ENCODE data around the gene TMEM130. TPM values are rescaled to one million over a fixed set of nuclear protein-coding genes. Genes with fewer than 3 reads are reported as not detected.

Gene TMEM130
- polyA plus RNA-seq, 1 of the 3 experiments (the other 2 are of a cell fraction): 1.2 TPM

DNA sequence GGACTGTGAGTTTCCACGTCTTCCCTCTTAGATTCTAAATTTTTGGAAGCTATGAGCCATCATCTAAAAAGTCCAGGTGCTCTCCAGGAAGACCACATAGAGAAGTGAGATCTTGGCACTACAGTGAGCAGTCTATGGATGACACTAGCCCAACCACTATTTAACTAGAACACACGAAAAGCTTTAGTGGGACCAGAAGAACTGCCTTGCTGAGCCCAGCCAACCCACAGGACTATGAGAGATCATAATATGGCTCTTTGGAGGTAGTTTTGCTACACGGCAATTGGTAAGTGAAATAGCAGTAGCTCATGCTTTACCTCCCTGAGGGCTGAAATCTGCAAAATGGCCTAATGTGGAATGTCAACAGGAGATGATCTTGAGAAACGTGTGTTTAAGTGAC is 68.8 kb downstream of the TMEM130 start:
- no peaks in the 10 kb centered on the region for H3K9me2 ChIP-seq
- no peak overlapping the region for H3K27ac ChIP-seq (ENCODE audit: low read depth in 2 of 2, low read length in 1 of 2)
- H3K4me1 ChIP-seq (ENCODE audit: control insufficient read depth in 1 of 2, insufficient read depth in 2 of 2, low read depth in 1 of 2, low read length in 1 of 2): peaks cover 0 to 12% of the 10 kb centered on the region in 2 experiments; a peak in 1 of 4 replicates
- H4K20me1 ChIP-seq (ENCODE audit: insufficient read depth): no peaks in the 10 kb centered on the region
- no peaks in the 10 kb centered on the region for H3K36me3 ChIP-seq (replicated peaks in 1 of 2; ENCODE audit: control insufficient read depth in 1 of 2, insufficient read depth in 2 of 2, low read length in 1 of 2)
- no peaks in the 10 kb centered on the region for H3K9me3 ChIP-seq
- CTCF ChIA-PET: interaction anchor here (1.4 to 7.5 kb wide), 5 partner anchors 30 to 184 kb away, joined by 4 to 41 read pairs (median 13); partner anchors contain the start of gene NPTX2
- H3K9ac ChIP-seq: no peak overlapping the region
- H2AFZ ChIP-seq (ENCODE audit: low read depth): no peak overlapping the region
- no peak overlapping the region for H3K4me3 ChIP-seq (ENCODE audit: low read depth in 2 of 2, low read length in 1 of 2)
- H3K27me3 ChIP-seq (ENCODE audit: insufficient read depth): no peaks in the 10 kb centered on the region
- no peaks in the 10 kb centered on the region for H3K79me2 ChIP-seq (ENCODE audit: insufficient read depth)
- TF ChIP-seq, protein P1, sequence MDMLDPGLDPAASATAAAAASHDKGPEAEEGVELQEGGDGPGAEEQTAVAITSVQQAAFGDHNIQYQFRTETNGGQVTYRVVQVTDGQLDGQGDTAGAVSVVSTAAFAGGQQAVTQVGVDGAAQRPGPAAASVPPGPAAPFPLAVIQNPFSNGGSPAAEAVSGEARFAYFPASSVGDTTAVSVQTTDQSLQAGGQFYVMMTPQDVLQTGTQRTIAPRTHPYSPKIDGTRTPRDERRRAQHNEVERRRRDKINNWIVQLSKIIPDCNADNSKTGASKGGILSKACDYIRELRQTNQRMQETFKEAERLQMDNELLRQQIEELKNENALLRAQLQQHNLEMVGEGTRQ (IDR thresholded peaks at IDR 0.05; ENCODE audit: borderline replicate concordance, low read depth, low read length): no peak
- TF ChIP-seq GATA2 (CRISPR knock-in tag; IDR thresholded peaks at IDR 0.05) (no peak), YY1 (IDR thresholded peaks at IDR 0.05; ENCODE audit: low read depth) (no peak), SIN3A (IDR thresholded peaks at IDR 0.05; ENCODE audit: borderline replicate concordance, low read depth, low read length) (no peak), MXI1 (IDR thresholded peaks at IDR 0.05; ENCODE audit: low read depth, low read length) (no peak), NFIC (IDR thresholded peaks at IDR 0.05; ENCODE audit: borderline replicate concordance) (no peak)
- DNase-seq: no peak
- POLR2A ChIA-PET: no interaction called here
- no peaks in the 10 kb centered on the region for H3F3A ChIP-seq (replicated peaks; ENCODE audit: insufficient read depth)
- WGBS (ENCODE audit: low lambda C conversion rate): 24% methylated on average over 4 of the region's 4 CpGs
- H3K4me2 ChIP-seq: no peak overlapping the region

DNA sequence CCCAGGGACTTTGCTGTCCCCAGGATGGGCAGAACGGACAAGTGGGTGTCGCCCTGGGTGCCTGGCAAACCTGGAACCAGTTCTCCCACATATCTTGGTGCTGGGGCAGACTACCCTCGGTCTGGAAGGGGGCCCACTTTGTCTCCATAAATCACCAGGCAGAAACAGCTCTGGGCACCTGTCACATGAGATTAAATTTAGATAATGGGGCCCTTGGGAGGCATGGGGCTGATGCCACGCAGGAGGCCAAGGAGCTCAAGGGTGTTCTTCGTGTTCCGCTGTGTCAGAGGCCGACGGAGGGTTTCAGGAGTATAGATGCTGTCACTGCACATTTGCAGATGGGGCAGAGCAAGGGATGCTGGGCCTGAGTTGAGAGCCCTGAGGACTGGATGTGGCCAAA is 72.7 kb downstream of the TMEM130 start:
- H3K36me3 ChIP-seq (replicated peaks in 1 of 2; ENCODE audit: control insufficient read depth in 1 of 2, insufficient read depth in 2 of 2, low read length in 1 of 2): no peaks in the 10 kb centered on the region
- H3K27me3 ChIP-seq (ENCODE audit: insufficient read depth): no peaks in the 10 kb centered on the region
- no peaks in the 10 kb centered on the region for H3K79me2 ChIP-seq (ENCODE audit: insufficient read depth)
- no peaks in the 10 kb centered on the region for H3K9me3 ChIP-seq
- TF ChIP-seq EZH2phosphoT487 (IDR thresholded peaks at IDR 0.05; ENCODE audit: borderline replicate concordance, low read depth) (no peak), POLR2AphosphoS5 (IDR thresholded peaks at IDR 0.05; ENCODE audit: low read depth, low read length) (no peak), SIN3A (IDR thresholded peaks at IDR 0.05; ENCODE audit: borderline replicate concordance, low read depth, low read length) (no peak), FOXJ3 (CRISPR knock-in tag; IDR thresholded peaks at IDR 0.05) (no peak), TCF12 (IDR thresholded peaks at IDR 0.05) (no peak), FOXM1 (IDR thresholded peaks at IDR 0.05; ENCODE audit: low read depth) (no peak), SMC3 (IDR thresholded peaks at IDR 0.05; ENCODE audit: low read depth, low read length) (no peak), MEF2A (IDR thresholded peaks at IDR 0.05; ENCODE audit: borderline replicate concordance, low read depth) (no peak), MXI1 (IDR thresholded peaks at IDR 0.05; ENCODE audit: low read depth, low read length) (no peak), ELF1 (IDR thresholded peaks at IDR 0.05) (no peak), RCOR1 (IDR thresholded peaks at IDR 0.05; ENCODE audit: low read length) (no peak), EP300 (IDR thresholded peaks at IDR 0.05; ENCODE audit: borderline replicate concordance in 1 of 2, low read depth in 1 of 2, low read length in 1 of 2) (no peak)
- TF ChIP-seq, protein P1 (IDR thresholded peaks at IDR 0.05; ENCODE audit: borderline replicate concordance, low read depth, low read length): no peak
- H2AFZ ChIP-seq (ENCODE audit: low read depth): no peak overlapping the region
- H3K9ac ChIP-seq: no peak overlapping the region
- no peaks in the 10 kb centered on the region for H3F3A ChIP-seq (replicated peaks; ENCODE audit: insufficient read depth)
- ChIA-PET POLR2A (no interaction called here), CTCF (interaction anchor here (0.8 to 2.7 kb wide), 6 partner anchors 13 to 365 kb away, joined by 3 to 11 read pairs (median 4); no protein-coding TSS in a partner anchor)
- 53% methylated on average over 8 of the region's 8 CpGs for WGBS (ENCODE audit: low lambda C conversion rate)
- no peak overlapping the region for H3K27ac ChIP-seq (ENCODE audit: low read depth in 2 of 2, low read length in 1 of 2)
- H3K4me1 ChIP-seq (ENCODE audit: control insufficient read depth in 1 of 2, insufficient read depth in 2 of 2, low read depth in 1 of 2, low read length in 1 of 2): peaks cover 0 to 6% of the 10 kb centered on the region in 2 experiments; a peak in 1 of 4 replicates
- no peaks in the 10 kb centered on the region for H3K9me2 ChIP-seq
- H3K4me2 ChIP-seq: no peak overlapping the region
- DNase-seq: no peak
- no peak overlapping the region for H3K4me3 ChIP-seq (ENCODE audit: low read depth in 2 of 2, low read length in 1 of 2)
- no peaks in the 10 kb centered on the region for H4K20me1 ChIP-seq (ENCODE audit: insufficient read depth)

Small RNA genes lying within 50 kb of the gene (small RNA-seq; reads per million reads assigned to genes)
- gene MIR3609: 3.4 to 16.5 (median 6.7) reads per million in 7 experiments

Other genes starting within 250 kb of the TMEM130 start
- gene TRRAP, start 8.5 kb upstream of the TMEM130 start, polyA plus RNA-seq (2012; rRNA removed): 19.6 and 24.9 TPM in 2 replicates

Data from SK-N-SH (cell line).